K562 (cell line): ENCODE measurements around the gene KBTBD12. TPM values are rescaled to one million over a fixed set of nuclear protein-coding genes. Genes with fewer than 3 reads are reported as not detected.

ENCODE experiments used
- ATAC-seq: fragments of 200-7000 bp; cut with Tn5 transposase; 3 replicates; pipeline ENCODE4 v1.9.1; 2020; ENCODE audit warnings: moderate library complexity
- BruUV-seq: library from RNA; stranded (reverse); fragments of 400-500 nt; replicated peaks from 2 replicates; lab custom pipeline; 2021; lab: Mats Ljungman, UMichigan
- CTCF ChIA-PET: fragments of 300-600 bp; formaldehyde crosslinking; extraction: SDS; loops from one replicate; lab custom pipeline; 2021; ENCODE audit warnings: low intra/inter-chr PET ratio; lab: Yijun Ruan, JAX
- POLR2A ChIA-PET: fragments of 300-600, 350-650 bp; sonication (Branson Sonifier 250); formaldehyde crosslinking; extraction: SDS; loops from one replicate; lab custom pipeline; 2021; ENCODE audit warnings: antibody characterized with exemption, inconsistent platforms; lab: Yijun Ruan, JAX
- DNase-seq, 4 experiments: peaks; one replicate each; pipeline versions ENCODE4 v3.0.0 to v3.0.0-alpha.2; 2011 to 2018; ENCODE audit warnings: low spot score in 3 of 4, mixed read lengths in 3 of 4; ENCODE audit errors: extremely low read depth in 1 of 4
- FAIRE-seq: peaks from 2 replicates; lab custom pipeline; 2011; peaks lifted over from hg19 to GRCh38; lab: Jason Lieb, UNC
- H2AFZ ChIP-seq: 2 replicates; pipeline ENCODE4 v1.6.0; 2011; ENCODE audit warnings: low read depth, low read length, control low read depth, inconsistent platforms
- H3K27ac ChIP-seq: fragments of 200-600 bp; 3 replicates; pipeline ENCODE4 v1.8.0; 2011; ENCODE audit warnings: low read depth, mild to moderate bottlenecking, control low read depth, inconsistent platforms, low read length, moderate library complexity, mixed read lengths; ENCODE audit errors: extremely low read depth
- H3K27me3 ChIP-seq, 2 experiments: fragments of 300-600 bp in 1 of 2; 2 replicates in 1 of 2; 3 replicates in 1 of 2; pipeline versions ENCODE4 v1.6.0 to v1.8.0; 2011; ENCODE audit warnings: inconsistent platforms in 2 of 2, low read length in 2 of 2, mild to moderate bottlenecking in 1 of 2, mixed read lengths in 1 of 2, moderate library complexity in 1 of 2; ENCODE audit not compliant: control insufficient read depth in 2 of 2, insufficient read depth in 2 of 2
- H3K36me3 ChIP-seq: fragments of 300-600 bp; 3 replicates; pipeline ENCODE4 v1.8.0; 2011; ENCODE audit warnings: mild to moderate bottlenecking, low read length, inconsistent platforms; ENCODE audit not compliant: control insufficient read depth, insufficient read depth
- H3K4me1 ChIP-seq, 2 experiments: fragments of 200-600 bp in 1 of 2; replicated peaks in 1 of 2; 2 replicates in 1 of 2; 3 replicates in 1 of 2; pipeline versions ENCODE4 v1.5.1 to v1.8.0; 2011; ENCODE audit warnings: inconsistent platforms in 2 of 2, low read length in 2 of 2, mild to moderate bottlenecking in 1 of 2, mixed read lengths in 1 of 2, moderate library complexity in 1 of 2; ENCODE audit not compliant: control insufficient read depth in 2 of 2, insufficient read depth in 2 of 2
- H3K4me2 ChIP-seq: 2 replicates; pipeline ENCODE4 v1.6.1; 2011; ENCODE audit warnings: low read length, control low read depth, inconsistent platforms, mixed read lengths; ENCODE audit not compliant: insufficient read depth
- H3K4me3 ChIP-seq: fragments of 200-600 bp; sonication (generic), shearing (Covaris generic); 2 replicates; pipeline ENCODE4 v1.5.1; 2016; ENCODE audit warnings: control low read depth, inconsistent platforms
- H3K79me2 ChIP-seq: fragments of 200-600 bp; 3 replicates; pipeline ENCODE4 v1.8.0; 2011; ENCODE audit warnings: low read length, inconsistent platforms; ENCODE audit not compliant: control insufficient read depth, insufficient read depth
- H3K9ac ChIP-seq, 2 experiments: 2 replicates each; pipeline versions ENCODE4 v1.6.0 to v1.6.1; 2011; ENCODE audit warnings: low read depth in 2 of 2, low read length in 2 of 2, control low read depth in 1 of 2, inconsistent platforms in 1 of 2, mild to moderate bottlenecking in 1 of 2, mixed read lengths in 1 of 2; ENCODE audit not compliant: insufficient read depth in 1 of 2
- H3K9me1 ChIP-seq: one replicate; pipeline ENCODE4 v1.6.0; 2011; ENCODE audit warnings: inconsistent platforms, mild to moderate bottlenecking, low read length, moderate library complexity; ENCODE audit not compliant: control insufficient read depth, insufficient read depth
- H3K9me3 ChIP-seq: replicated peaks from 2 replicates; pipeline ENCODE4 v1.5.1; 2011; ENCODE audit warnings: low read depth, low read length, inconsistent platforms; ENCODE audit not compliant: control insufficient read depth, insufficient read depth
- H4K20me1 ChIP-seq: replicated peaks from 2 replicates; pipeline ENCODE4 v1.6.1; 2011; ENCODE audit warnings: low read length, inconsistent platforms, mixed read lengths; ENCODE audit not compliant: control insufficient read depth, insufficient read depth
- CEBPB ChIP-seq: fragments of 450-650 bp; IDR thresholded peaks from 2 replicates; pipeline ENCODE4 v1.6.1; 2016; ENCODE audit warnings: missing genetic modification characterization, missing compliant biosample characterization
- GTF2E2 ChIP-seq: fragments of 200-800 bp; sonication (Bioruptor generic); IDR thresholded peaks from 2 replicates; pipeline ENCODE4 v1.6.1; 2016; ENCODE audit warnings: missing genetic modification characterization, missing compliant biosample characterization
- HNRNPL ChIP-seq: fragments of 200-400 bp; formaldehyde crosslinking; IDR thresholded peaks from 2 replicates; pipeline ENCODE4 v1.6.1; 2017; ENCODE audit warnings: low read depth, mild to moderate bottlenecking, low read length
- IRF2 ChIP-seq: sonication (generic); formaldehyde crosslinking; IDR thresholded peaks from 2 replicates; pipeline ENCODE4 v1.8.1; 2022; ENCODE audit warnings: mild to moderate bottlenecking, missing genetic modification reagents
- MCM3 ChIP-seq: fragments of 450-650 bp; IDR thresholded peaks from 2 replicates; pipeline ENCODE4 v1.6.1; 2016
- MTA3 ChIP-seq: fragments of 450-650 bp; formaldehyde crosslinking; IDR thresholded peaks from 2 replicates; pipeline ENCODE4 v1.6.1; 2017; ENCODE audit warnings: mild to moderate bottlenecking, borderline replicate concordance
- TCFL5 ChIP-seq: fragments of 250-450 bp; sonication (Bioruptor Pico); conservative IDR thresholded peaks from 2 replicates; pipeline ENCODE4 v1.6.1; 2021; ENCODE audit warnings: mild to moderate bottlenecking, moderate library complexity, matching md5 sums
- TOE1 ChIP-seq, 2 experiments: fragments of 450-650 bp in 1 of 2; sonication (generic) in 1 of 2; formaldehyde crosslinking in 1 of 2; IDR thresholded peaks; 2 replicates each; pipeline versions ENCODE4 v1.7.1 to v1.8.0; 2016 to 2022; ENCODE audit warnings: borderline replicate concordance in 2 of 2, mild to moderate bottlenecking in 2 of 2, antibody characterized with exemption in 1 of 2, inconsistent platforms in 1 of 2, low read depth in 1 of 2, missing genetic modification reagents in 1 of 2, moderate library complexity in 1 of 2
- ZNF518B ChIP-seq: fragments of 250-450 bp; sonication (Bioruptor Pico); IDR thresholded peaks from 2 replicates; pipeline ENCODE4 v1.5.0; 2021; ENCODE audit warnings: mild to moderate bottlenecking, moderate library complexity
- ZNF592 ChIP-seq: fragments of 450-650 bp; IDR thresholded peaks from 2 replicates; pipeline ENCODE4 v1.6.1; 2017; ENCODE audit warnings: antibody characterized with exemption, mild to moderate bottlenecking
- WGBS: fragments of 100-300 bp; shearing (Covaris generic); methylation state at CpG from one replicate; pipeline ENCODE4 v1.1.6; 2016; ENCODE audit warnings: low coverage, mixed read lengths; ENCODE audit not compliant: insufficient coverage; ENCODE audit errors: missing lambda C conversion rate; 5-methylcytosine and 5-hydroxymethylcytosine counted together
- in situ Hi-C: fragments of 300-500 bp; cut with MboI; formaldehyde crosslinking; loops from 4 replicates; pipeline ENCODE4 v1.15.0; 2018; ENCODE audit warnings: inconsistent platforms, mixed read lengths
- intact Hi-C: fragments of 100-400 bp; cut with micrococcal nuclease; formaldehyde crosslinking; loops from 2 replicates; pipeline ENCODE4 v1.14.2; 2022
- polyA plus RNA-seq, 8 experiments: library from polyadenylated mRNA; depleted of rRNA in 4 of 8; stranded (reverse) in 5 of 8; unstranded in 3 of 8; fragments of >200 nt; fragmentation: Nextera tagmentation in 2 of 8; fragmentation: Illumina TruSeq in 1 of 8; extraction: Ambion mirVana in 2 of 8; extraction: Trizol in 1 of 8; gene quantifications; 2 replicates each; pipeline versions ENCODE4 v1.2.1 to v1.2.3, GENCODE V29; 2011 to 2014; ENCODE audit warnings: inconsistent platforms in 1 of 8, missing spikeins in 1 of 8
- total RNA-seq, 7 experiments: library from RNA; depleted of rRNA in 6 of 7; stranded (reverse); fragments of >200 nt in 6 of 7; fragmentation: Illumina TruSeq in 2 of 7; extraction: Trizol in 2 of 7; gene quantifications; 2 replicates each; pipeline versions ENCODE4 v1.2.1 to v1.2.3, GENCODE V29; 2011 to 2021; ENCODE audit warnings: low replicate concordance in 1 of 7
- TF ChIP-seq, protein P1 (sequence below): fragments of 250-450 bp; sonication (Bioruptor Pico); IDR thresholded peaks from 2 replicates; pipeline ENCODE4 v1.8.0; 2021; ENCODE audit warnings: mild to moderate bottlenecking, moderate library complexity
- TF ChIP-seq, protein P2 (sequence below): fragments of 450-650 bp; IDR thresholded peaks from 2 replicates; pipeline ENCODE4 v1.6.1; 2016; ENCODE audit warnings: missing biosample characterization, missing genetic modification characterization

KBTBD12 gene
- total and polyA plus RNA-seq, 9 of the 15 experiments (the other 6 are each of a cell fraction or from before 2014, with no cell fraction given): not detected

DNA sequence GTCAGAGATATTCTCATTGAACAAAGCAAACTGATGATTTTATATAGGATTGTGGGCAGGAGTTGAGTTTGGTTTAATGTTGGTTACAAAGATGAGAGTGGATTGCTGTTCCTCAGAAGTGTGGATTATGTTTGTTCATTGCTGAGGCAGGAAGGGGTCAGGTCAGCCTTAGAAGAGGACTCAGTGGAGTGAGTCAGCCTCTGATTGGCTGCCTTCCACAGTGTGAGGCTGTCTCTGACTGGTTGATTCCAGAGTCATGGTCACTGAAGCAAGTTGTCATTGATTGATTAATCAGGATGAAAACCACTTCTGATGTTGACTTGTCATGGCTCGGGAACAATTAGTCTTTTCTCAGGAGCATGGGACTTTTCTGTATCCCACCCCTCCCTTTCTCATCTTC, 36.2 kb downstream of the KBTBD12 start:
- no peak overlapping the region for H3K4me2 ChIP-seq
- in situ Hi-C loops: no loop called here
- H3K9me3 ChIP-seq: no peaks in the 10 kb centered on the region
- no peak for ATAC-seq
- H4K20me1 ChIP-seq: no peaks in the 10 kb centered on the region
- H3K36me3 ChIP-seq: no peaks in the 10 kb centered on the region
- BruUV-seq: no TSS peak
- H3K4me3 ChIP-seq: no peak overlapping the region
- intact Hi-C loops: no loop called here
- H3K9me1 ChIP-seq: no peaks in the 10 kb centered on the region
- FAIRE-seq: no peak
- CTCF ChIA-PET: no interaction called here
- POLR2A ChIA-PET: no interaction called here
- H2AFZ ChIP-seq: no peak overlapping the region
- H3K27ac ChIP-seq: no peak overlapping the region
- no peak overlapping the region for H3K9ac ChIP-seq
- 0% methylated on average over 1 of the region's 1 CpG for WGBS
- H3K79me2 ChIP-seq: no peaks in the 10 kb centered on the region
- no peak for DNase-seq
- H3K27me3 ChIP-seq: peaks cover 0 to 4% of the 10 kb centered on the region in 2 experiments; a peak in 1 of 5 replicates
- no peaks in the 10 kb centered on the region for H3K4me1 ChIP-seq
- TF ChIP-seq IRF2 (CRISPR knock-in tag): no peak
- no peak for TF ChIP-seq GTF2E2 (tag)
- TF ChIP-seq TCFL5 (CRISPR knock-in tag): no peak
- TF ChIP-seq CEBPB (tag): no peak
- no peak for TF ChIP-seq ZNF592
- TF ChIP-seq MCM3: no peak
- no peak for TF ChIP-seq MTA3
- TF ChIP-seq TOE1 (IDR thresholded peaks at IDR 0.05; ENCODE audit: borderline replicate concordance): no peak
- TF ChIP-seq TOE1 (CRISPR knock-in tag; IDR thresholded peaks at IDR 0.05; ENCODE audit: borderline replicate concordance, low read depth): no peak
- TF ChIP-seq, protein P1, sequence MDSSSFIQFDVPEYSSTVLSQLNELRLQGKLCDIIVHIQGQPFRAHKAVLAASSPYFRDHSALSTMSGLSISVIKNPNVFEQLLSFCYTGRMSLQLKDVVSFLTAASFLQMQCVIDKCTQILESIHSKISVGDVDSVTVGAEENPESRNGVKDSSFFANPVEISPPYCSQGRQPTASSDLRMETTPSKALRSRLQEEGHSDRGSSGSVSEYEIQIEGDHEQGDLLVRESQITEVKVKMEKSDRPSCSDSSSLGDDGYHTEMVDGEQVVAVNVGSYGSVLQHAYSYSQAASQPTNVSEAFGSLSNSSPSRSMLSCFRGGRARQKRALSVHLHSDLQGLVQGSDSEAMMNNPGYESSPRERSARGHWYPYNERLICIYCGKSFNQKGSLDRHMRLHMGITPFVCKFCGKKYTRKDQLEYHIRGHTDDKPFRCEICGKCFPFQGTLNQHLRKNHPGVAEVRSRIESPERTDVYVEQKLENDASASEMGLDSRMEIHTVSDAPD (CRISPR knock-in tag): no peak
- TF ChIP-seq ZNF518B (CRISPR knock-in tag): no peak
- no peak for TF ChIP-seq HNRNPL
- TF ChIP-seq, protein P2, sequence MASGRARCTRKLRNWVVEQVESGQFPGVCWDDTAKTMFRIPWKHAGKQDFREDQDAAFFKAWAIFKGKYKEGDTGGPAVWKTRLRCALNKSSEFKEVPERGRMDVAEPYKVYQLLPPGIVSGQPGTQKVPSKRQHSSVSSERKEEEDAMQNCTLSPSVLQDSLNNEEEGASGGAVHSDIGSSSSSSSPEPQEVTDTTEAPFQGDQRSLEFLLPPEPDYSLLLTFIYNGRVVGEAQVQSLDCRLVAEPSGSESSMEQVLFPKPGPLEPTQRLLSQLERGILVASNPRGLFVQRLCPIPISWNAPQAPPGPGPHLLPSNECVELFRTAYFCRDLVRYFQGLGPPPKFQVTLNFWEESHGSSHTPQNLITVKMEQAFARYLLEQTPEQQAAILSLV (tag): no peak
